IPS-18c (cell line): ENCODE data around the gene SMIM11.
"Not testable (repeated sequence)": the region's sequence is repeated elsewhere in the genome, so short reads cannot be mapped to it uniquely, and the experiment has no call there.

Experiments used
- H3K4me3 ChIP-seq: 2 replicates; pipeline ENCODE4 v1.7.0; 2013; ENCODE audit warnings: low read depth, mild to moderate bottlenecking, low read length, moderate library complexity; ENCODE audit not compliant: insufficient read depth
- H3K9me3 ChIP-seq: one replicate; pipeline ENCODE4 v1.6.1; 2013; ENCODE audit warnings: mild to moderate bottlenecking, low read length, moderate library complexity; ENCODE audit not compliant: control insufficient read depth, insufficient read depth

The SMIM11 gene

GRCh38 chr21:34348890-34349519 lies 26.3 kb upstream of the SMIM11 start:
- no peak overlapping the region for H3K4me3 ChIP-seq

GRCh38 chr21:34351786-34352241 lies 23.5 kb upstream of the SMIM11 start:
- H3K9me3 ChIP-seq, result no peaks in the 10 kb centered on the region
- H3K4me3 ChIP-seq, result no peak overlapping the region

More at GRCh38 chr21:34348890-34349519, 26.3 kb upstream of the SMIM11 start:
- no peaks in the 10 kb centered on the region for H3K9me3 ChIP-seq

- no peak overlapping the region for H3K4me3 ChIP-seq
- no peaks in the 10 kb centered on the region for H3K9me3 ChIP-seq
Measured at GRCh38 chr21:34352556-34352955, 22.8 kb upstream of the SMIM11 start.

GRCh38 chr21:34353182-34353581 lies 22.1 kb upstream of the SMIM11 start:
- Histone ChIP-seq H3K4me3 (no peak overlapping the region), H3K9me3 (no peaks in the 10 kb centered on the region)

GRCh38 chr21:34354836-34355235 lies 20.5 kb upstream of the SMIM11 start:
- no peaks in the 10 kb centered on the region for H3K9me3 ChIP-seq
- H3K4me3 ChIP-seq, result no peak overlapping the region

- Histone ChIP-seq H3K4me3 (no peak overlapping the region), H3K9me3 (no peaks in the 10 kb centered on the region)
Measured at GRCh38 chr21:34355570-34355969, 19.7 kb upstream of the SMIM11 start.

- Histone ChIP-seq H3K4me3 (no peak overlapping the region), H3K9me3 (no peaks in the 10 kb centered on the region)
Measured at GRCh38 chr21:34357889-34358288, 17.4 kb upstream of the SMIM11 start.

- H3K9me3 ChIP-seq, result no peaks in the 10 kb centered on the region
Measured at GRCh38 chr21:34358866-34359265, 16.4 kb upstream of the SMIM11 start.

GRCh38 chr21:34360488-34361241 lies 14.6 kb upstream of the SMIM11 start:
- H3K4me3 ChIP-seq, result no peak overlapping the region
- H3K9me3 ChIP-seq, result no peaks in the 10 kb centered on the region

More at GRCh38 chr21:34358866-34359265, 16.4 kb upstream of the SMIM11 start:
- no peak overlapping the region for H3K4me3 ChIP-seq

GRCh38 chr21:34362136-34362444 lies 13.2 kb upstream of the SMIM11 start:
- H3K4me3 ChIP-seq, result no peak overlapping the region
- no peaks in the 10 kb centered on the region for H3K9me3 ChIP-seq

GRCh38 chr21:34362670-34363069 lies 12.6 kb upstream of the SMIM11 start:
- no peaks in the 10 kb centered on the region for H3K9me3 ChIP-seq
- no peak overlapping the region for H3K4me3 ChIP-seq

GRCh38 chr21:34363733-34364132 lies 11.6 kb upstream of the SMIM11 start, which contains the start of gene KCNE2:
TSS of gene KCNE2 (plus strand) at chr21:34364006. CDS start at chr21:34370479, 6,473 bp downstream.
- Histone ChIP-seq H3K4me3 (no peak within 1 kb of the TSS), H3K9me3 (no peaks in the 10 kb centered on the region)

GRCh38 chr21:34364921-34365320 lies 10.4 kb upstream of the SMIM11 start:
- Histone ChIP-seq H3K9me3 (no peaks in the 10 kb centered on the region), H3K4me3 (no peak overlapping the region)

GRCh38 chr21:34365809-34366208 lies 9.5 kb upstream of the SMIM11 start:
- no peak overlapping the region for H3K4me3 ChIP-seq
- H3K9me3 ChIP-seq, result no peaks in the 10 kb centered on the region

GRCh38 chr21:34367320-34367935 lies 7.9 kb upstream of the SMIM11 start:
- no peaks in the 10 kb centered on the region for H3K9me3 ChIP-seq
- no peak overlapping the region for H3K4me3 ChIP-seq

- H3K4me3 ChIP-seq, result no peak overlapping the region
Measured at GRCh38 chr21:34369741-34370140, 5.6 kb upstream of the SMIM11 start.

GRCh38 chr21:34372321-34372720 lies 3.0 kb upstream of the SMIM11 start:
- H3K4me3 ChIP-seq, result no peak overlapping the region
- H3K9me3 ChIP-seq, result no peaks in the 10 kb centered on the region

More at GRCh38 chr21:34369741-34370140, 5.6 kb upstream of the SMIM11 start:
- no peaks in the 10 kb centered on the region for H3K9me3 ChIP-seq

GRCh38 chr21:34374462-34374861 lies 845 bp upstream of the SMIM11 start:
- H3K4me3 ChIP-seq, result not testable (repeated sequence)

More at GRCh38 chr21:34374462-34374861, 845 bp upstream of the SMIM11 start:
- H3K9me3 ChIP-seq, result not testable (repeated sequence)
